Hematopoietic multipotent progenitor cell treated with erythropoietin and hydrocortisone succinate and interleukin-3 and kit ligand, for 8 days (in vitro differentiated cells): ENCODE data around the gene ZNF101.

Experiments
- DNase-seq: peaks from one replicate; pipeline ENCODE4 v3.0.0-alpha.2; 2015

ZNF101 gene

DNA sequence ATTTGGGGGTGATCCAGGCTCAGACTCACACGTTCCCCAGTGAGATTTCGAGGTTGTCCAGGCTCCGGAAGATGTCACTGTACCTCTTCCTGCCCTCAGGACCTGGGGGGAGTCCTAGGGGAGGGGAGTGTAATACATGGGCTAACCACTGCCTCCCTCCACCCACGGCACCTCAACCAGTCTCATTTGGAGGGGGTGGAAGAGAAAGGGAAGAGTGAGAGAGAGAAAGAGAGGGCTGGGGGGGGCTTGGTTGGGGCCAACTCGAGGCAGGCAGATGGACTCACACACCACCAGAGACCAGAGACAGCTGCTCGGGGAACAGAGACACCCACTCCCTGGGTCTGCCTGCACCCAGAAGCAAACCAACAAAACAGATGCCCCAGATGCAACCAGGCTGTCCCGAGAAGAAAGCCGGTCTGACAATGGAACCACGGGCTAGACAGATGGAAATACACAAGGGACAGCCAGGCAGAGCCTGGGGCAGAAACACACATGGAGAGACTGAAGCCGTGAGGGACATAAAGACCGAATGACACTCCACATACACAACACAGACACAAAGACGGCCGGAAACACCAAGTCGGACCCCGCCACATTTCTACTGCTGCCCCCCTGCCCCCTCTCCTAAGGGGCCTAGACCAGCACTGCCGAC is 26.0 kb upstream of the ZNF101 start:
- no peak for DNase-seq

- DNase-seq, result peak; percentile 63
These were observed 25.2 kb upstream of the ZNF101 start, which contains the start of gene GMIP for GRCh38 chr19:19643158-19644053. Gene GMIP, minus strand, starts transcription at chr19:19643657. Its CDS starts 128 bp downstream, at chr19:19643529.

DNA sequence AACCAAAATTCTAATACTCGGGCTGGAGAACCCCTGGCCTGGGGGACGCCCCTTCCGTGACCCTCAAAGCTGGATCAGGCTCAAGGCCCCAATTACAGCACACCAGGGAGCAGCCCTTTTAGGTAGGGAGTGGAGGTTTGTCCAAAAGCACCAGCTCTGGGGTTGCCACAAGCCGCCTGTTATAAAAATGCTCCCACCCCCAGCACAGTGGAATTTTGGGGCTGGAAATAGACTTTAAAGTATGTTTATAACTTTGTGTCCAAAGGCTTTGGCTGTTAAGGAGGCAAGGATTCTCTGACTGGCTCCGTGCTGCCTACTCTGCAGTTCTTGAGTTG is 24.6 kb upstream of the ZNF101 start:
- no peak for DNase-seq

DNA sequence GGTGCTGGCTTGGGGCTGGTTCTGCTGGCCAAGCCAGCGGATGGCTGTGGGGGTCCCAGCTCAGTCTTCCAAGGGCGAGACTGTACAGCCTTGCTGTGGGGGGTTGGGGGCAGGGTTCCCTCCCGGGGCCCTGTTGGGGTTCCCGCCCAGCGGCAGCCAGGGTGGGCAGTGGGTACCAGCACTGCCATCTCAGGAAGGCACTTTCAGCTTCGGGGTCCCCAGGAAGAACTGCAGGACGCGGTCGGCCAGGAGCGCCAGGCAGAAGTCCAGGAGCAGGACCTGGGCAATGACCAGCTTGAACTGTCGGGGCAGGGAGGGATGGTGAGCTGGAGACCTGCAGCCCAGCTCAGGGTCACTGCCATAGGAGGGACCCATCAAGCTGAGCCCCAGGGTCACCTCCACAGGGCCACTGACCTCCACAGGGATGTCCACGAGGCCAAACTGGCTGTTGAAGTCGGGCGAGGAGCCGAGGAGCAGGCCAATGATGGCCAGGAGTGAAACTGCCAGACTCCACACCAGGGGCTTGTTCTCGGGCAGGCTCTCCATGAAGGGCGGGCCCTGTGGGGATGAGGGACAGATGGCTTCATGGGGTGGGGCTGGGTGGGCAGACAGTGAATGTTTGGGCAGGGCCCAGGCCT is 23.3 kb upstream of the ZNF101 start:
- no peak for DNase-seq

- DNase-seq, result no peak
These were observed 21.4 kb upstream of the ZNF101 start for GRCh38 chr19:19647037-19647835.

DNA sequence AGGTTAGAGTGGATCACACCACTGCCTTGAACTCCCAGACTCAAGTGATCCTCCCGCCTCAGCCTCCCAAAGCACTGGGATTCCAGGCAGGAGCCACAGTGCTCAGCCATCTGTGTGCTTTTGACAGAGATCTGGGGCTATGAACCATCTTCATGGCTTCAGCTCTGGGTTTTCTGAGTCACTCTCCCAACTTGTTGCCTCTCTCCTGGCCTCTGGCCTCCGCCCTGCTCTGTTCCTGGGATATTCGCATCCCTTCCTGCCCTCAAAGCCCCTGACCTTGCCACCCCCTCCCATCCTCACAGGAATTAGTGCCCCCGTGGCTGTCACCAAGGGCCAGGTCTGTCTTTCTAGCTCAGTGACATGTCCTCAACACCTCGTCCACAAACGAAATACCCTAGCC is 19.5 kb upstream of the ZNF101 start:
- DNase-seq, result no peak

GRCh38 chr19:19649580-19649995 is 19.1 kb upstream of the ZNF101 start:
- DNase-seq, result no peak

DNA sequence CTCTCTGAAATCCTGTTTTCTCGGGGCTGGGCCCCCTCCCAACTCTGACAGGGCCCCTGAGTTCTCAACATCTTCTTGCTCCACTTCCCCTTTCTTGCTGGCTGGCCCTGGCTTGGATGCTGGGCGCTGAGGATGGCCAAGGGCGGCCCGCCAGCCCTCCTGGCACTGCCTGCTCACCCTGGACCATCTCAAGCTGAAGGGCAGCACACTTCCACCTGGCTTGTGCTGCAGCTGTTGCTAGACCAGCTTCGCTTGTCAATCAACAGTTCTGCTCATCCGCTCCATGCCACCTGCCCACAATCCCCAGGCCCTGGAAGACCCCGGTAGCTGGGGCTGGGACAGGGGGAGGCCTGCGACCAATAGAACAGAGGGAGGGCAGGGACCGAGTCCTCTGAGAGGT is 18.3 kb upstream of the ZNF101 start:
- no peak for DNase-seq

GRCh38 chr19:19651076-19651475 is 17.6 kb upstream of the ZNF101 start:
- no peak for DNase-seq

- DNase-seq, result no peak
These were observed 15.9 kb upstream of the ZNF101 start for GRCh38 chr19:19652482-19653295.

DNA sequence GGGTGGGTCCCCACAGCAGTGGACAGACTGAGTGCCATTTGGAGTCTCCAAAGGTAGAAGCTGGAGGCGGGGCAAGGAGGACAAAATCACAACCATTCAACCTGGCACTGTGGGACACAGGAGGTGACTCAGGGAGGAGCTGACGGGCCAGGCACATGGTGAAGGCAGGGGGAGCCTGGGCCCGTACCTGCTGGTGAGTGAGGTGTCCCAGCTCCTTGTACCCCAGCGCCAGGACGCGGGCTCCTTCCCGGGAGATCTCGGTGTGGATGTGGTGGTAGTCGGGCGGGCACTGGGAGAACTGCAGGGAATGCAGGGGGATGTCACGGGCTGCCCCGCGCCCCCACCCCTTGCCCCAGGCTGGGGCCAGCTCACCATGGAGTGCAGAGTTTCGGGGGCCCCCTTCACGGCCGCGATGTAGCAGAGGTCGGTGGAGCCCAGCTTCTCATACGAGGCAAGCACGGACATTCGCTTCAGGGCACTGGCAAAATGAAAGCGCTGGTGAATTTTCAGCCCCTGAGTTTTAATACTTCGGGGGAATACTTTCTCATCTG is 15.0 kb upstream of the ZNF101 start:
- no peak for DNase-seq

GRCh38 chr19:19654441-19654840 is 14.2 kb upstream of the ZNF101 start:
- no peak for DNase-seq

GRCh38 chr19:19655051-19655594 is 13.5 kb upstream of the ZNF101 start:
- DNase-seq, result no peak

- no peak for DNase-seq
These were observed 12.8 kb upstream of the ZNF101 start for GRCh38 chr19:19655641-19656343.

GRCh38 chr19:19656451-19657396 is 11.9 kb upstream of the ZNF101 start:
- DNase-seq, result no peak

DNA sequence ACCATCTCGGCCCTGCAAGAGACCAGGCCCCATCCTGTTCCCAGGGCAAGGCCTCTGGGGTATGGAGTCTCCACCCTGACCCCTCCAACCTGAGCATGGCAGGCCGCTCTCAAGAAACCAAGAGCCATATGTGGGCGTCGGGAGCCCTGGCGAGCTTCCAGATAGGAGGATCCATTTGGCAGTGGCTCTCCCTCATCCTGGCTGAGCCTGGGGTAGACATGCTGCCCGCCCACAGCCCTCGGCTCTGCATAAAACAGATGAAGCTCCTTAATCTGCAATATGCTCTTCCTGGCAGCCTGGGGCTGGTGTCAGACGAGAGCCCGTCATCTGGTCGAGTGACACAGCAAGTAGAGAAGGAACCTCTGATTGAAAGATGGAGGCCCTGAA is 11.2 kb upstream of the ZNF101 start:
- DNase-seq, result peak; percentile 29

- DNase-seq, result no peak
These were observed 8.9 kb upstream of the ZNF101 start for GRCh38 chr19:19659646-19660245.

GRCh38 chr19:19661141-19661674 is 7.4 kb upstream of the ZNF101 start:
- no peak for DNase-seq

DNA sequence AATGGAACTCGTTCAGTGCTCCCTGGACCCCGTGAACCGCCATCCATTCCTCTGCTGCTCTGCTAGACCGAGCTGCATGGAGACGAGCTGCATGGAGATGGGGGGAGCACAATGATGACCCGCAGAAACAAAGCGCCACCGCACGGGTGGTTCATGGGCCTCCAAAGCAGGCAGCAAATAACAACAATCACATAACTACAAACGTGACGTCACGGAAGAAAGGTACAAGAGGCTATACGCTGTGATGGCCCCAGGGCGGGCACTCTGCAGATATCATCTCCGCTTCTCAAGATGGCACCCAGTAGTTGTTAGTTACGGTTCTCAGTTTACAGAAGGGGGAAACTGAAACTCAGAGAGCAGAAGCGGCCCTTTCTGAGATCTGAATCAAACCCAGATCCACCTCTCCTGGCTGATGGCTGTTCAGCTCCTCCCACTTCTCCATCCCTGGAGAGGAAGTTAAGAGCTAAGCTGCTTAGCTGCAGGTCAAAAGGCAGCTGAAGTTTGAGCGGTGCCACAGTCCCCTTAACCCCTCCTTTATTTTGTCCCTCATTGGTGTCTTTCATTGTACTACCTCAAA is 6.9 kb upstream of the ZNF101 start:
- DNase-seq, result peak; percentile 45
